Esophagus muscularis mucosa (tissue), 4 donors: ENCODE results near the gene KNTC1. TPM values are rescaled to one million over a fixed set of nuclear protein-coding genes. Genes with fewer than 3 reads are reported as not detected.

ENCODE experiments used
- DNase-seq: peaks from one replicate; pipeline ENCODE4 v3.0.0-alpha.2; 2017; ENCODE audit errors: extremely low spot score
- H3K27ac ChIP-seq, 4 donors: fragments of 200-600 bp; sonication (generic); replicated peaks in 1 of 4; 1 replicate in 3 of 4; 2 replicates in 1 of 4; pipeline ENCODE4 v1.5.1; 2016 to 2019; ENCODE audit warnings: mild to moderate bottlenecking in 1 of 4
- H3K27me3 ChIP-seq, 4 donors: fragments of 200-600 bp; sonication (generic); one replicate each; pipeline versions ENCODE4 v1.5.1 to v1.6.0; 2016 to 2019
- H3K36me3 ChIP-seq, 4 donors: fragments of 200-600 bp; sonication (generic); one replicate each; pipeline ENCODE4 v1.5.1; 2016 to 2019
- H3K4me1 ChIP-seq, 4 donors: fragments of 200-600 bp; sonication (generic); one replicate each; pipeline ENCODE4 v1.5.1; 2016 to 2019
- H3K4me3 ChIP-seq, 4 donors: fragments of 200-600 bp; sonication (generic); 1 replicate in 2 of 4; 2 replicates in 2 of 4; pipeline ENCODE4 v1.5.1; 2016 to 2019; ENCODE audit warnings: mild to moderate bottlenecking in 4 of 4, moderate library complexity in 1 of 4
- H3K9me3 ChIP-seq, 4 donors: fragments of 200-600 bp; sonication (generic); 1 replicate in 3 of 4; 2 replicates in 1 of 4; pipeline ENCODE4 v1.5.1; 2016 to 2019
- EP300 ChIP-seq: sonication (generic); formaldehyde crosslinking; IDR thresholded peaks from one replicate; pipeline ENCODE4 v1.6.1; 2017; ENCODE audit warnings: antibody characterized with exemption
- POLR2A ChIP-seq: fragments of 450-650 bp; IDR thresholded peaks from one replicate; pipeline ENCODE4 v1.6.1; 2017; ENCODE audit warnings: antibody characterized with exemption, moderate library complexity, mild to moderate bottlenecking, low read depth
- POLR2AphosphoS5 ChIP-seq, 2 donors: sonication (generic); formaldehyde crosslinking; IDR thresholded peaks; one replicate each; pipeline ENCODE4 v1.6.1; 2017; ENCODE audit warnings: antibody characterized with exemption in 2 of 2
- WGBS: methylation state at CpG from one replicate; pipeline ENCODE4 v1.1.5; 2018; 5-methylcytosine and 5-hydroxymethylcytosine counted together
- intact Hi-C: fragments of 100-400 bp; cut with DNase I; formaldehyde crosslinking; loops from one replicate; pipeline ENCODE4 v1.15.1; 2023
- total RNA-seq, 4 donors: library from RNA; depleted of rRNA; stranded (reverse); fragments of >200 nt; gene quantifications; one replicate each; pipeline versions ENCODE4 v1.1.0 to v1.2.1, GENCODE V29; 2016
- TF ChIP-seq, protein P1 (sequence below), 3 experiments: fragments of 200-600 bp in 2 of 3; fragments of 450-650 bp in 1 of 3; sonication (generic) in 2 of 3; IDR thresholded peaks; one replicate each; pipeline ENCODE4 v1.5.1; 2017 to 2019; ENCODE audit warnings: antibody characterized with exemption in 3 of 3, mild to moderate bottlenecking in 2 of 3, moderate library complexity in 1 of 3

KNTC1 gene
- total RNA-seq, 4 donors from 2014 or later: 4.3 to 11.2 (median 6.3) TPM

- WGBS: 92% methylated on average over 7 of the region's 7 CpGs
- TF ChIP-seq, protein P1, sequence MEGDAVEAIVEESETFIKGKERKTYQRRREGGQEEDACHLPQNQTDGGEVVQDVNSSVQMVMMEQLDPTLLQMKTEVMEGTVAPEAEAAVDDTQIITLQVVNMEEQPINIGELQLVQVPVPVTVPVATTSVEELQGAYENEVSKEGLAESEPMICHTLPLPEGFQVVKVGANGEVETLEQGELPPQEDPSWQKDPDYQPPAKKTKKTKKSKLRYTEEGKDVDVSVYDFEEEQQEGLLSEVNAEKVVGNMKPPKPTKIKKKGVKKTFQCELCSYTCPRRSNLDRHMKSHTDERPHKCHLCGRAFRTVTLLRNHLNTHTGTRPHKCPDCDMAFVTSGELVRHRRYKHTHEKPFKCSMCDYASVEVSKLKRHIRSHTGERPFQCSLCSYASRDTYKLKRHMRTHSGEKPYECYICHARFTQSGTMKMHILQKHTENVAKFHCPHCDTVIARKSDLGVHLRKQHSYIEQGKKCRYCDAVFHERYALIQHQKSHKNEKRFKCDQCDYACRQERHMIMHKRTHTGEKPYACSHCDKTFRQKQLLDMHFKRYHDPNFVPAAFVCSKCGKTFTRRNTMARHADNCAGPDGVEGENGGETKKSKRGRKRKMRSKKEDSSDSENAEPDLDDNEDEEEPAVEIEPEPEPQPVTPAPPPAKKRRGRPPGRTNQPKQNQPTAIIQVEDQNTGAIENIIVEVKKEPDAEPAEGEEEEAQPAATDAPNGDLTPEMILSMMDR (IDR thresholded peaks at IDR 0.05): no peak
- TF ChIP-seq POLR2AphosphoS5 (IDR thresholded peaks at IDR 0.05): no peak
- no peak for TF ChIP-seq EP300
- TF ChIP-seq POLR2A: no peak
Measured at GRCh38 chr12:122528582-122528981, 1.5 kb downstream of the KNTC1 start.

DNA sequence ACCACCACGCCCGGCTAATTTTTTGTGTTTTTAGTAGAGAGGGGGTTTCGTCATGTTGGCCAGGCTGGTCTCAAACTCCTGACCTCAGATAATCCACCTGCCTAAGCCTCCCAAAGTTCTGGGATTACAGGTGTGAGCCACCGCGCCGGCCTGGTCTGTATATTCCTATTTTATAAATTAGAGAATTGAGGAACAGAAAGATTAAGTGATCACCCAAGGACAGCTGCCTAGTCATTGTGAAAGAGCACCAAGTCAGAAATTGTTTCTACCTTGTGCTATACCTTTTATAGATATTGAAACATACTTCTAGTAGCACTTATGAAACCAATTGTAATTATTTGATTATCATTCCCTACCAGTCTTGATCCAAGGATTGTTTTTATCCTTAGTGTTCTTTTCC is 1.9 kb downstream of the KNTC1 start:
- 97% methylated on average over 6 of the region's 6 CpGs for WGBS

More at GRCh38 chr12:122528582-122528981, 1.5 kb downstream of the KNTC1 start:
- intact Hi-C loops: loop anchor here (10.0 kb wide), 1 partner anchor 226 kb away; the partner anchor contains the start of gene DENR
- Histone ChIP-seq H3K36me3 (peaks cover 0 to 8% (median 1%) of the 10 kb centered on the region in 4 donors), H3K27ac (no peak overlapping the region), H3K4me1 (peaks cover 25 to 30% (median 29%) of the 10 kb centered on the region in 4 donors), H3K27me3 (no peaks in the 10 kb centered on the region), H3K4me3 (no peak overlapping the region), H3K9me3 (no peaks in the 10 kb centered on the region)
- no peak for DNase-seq

DNA sequence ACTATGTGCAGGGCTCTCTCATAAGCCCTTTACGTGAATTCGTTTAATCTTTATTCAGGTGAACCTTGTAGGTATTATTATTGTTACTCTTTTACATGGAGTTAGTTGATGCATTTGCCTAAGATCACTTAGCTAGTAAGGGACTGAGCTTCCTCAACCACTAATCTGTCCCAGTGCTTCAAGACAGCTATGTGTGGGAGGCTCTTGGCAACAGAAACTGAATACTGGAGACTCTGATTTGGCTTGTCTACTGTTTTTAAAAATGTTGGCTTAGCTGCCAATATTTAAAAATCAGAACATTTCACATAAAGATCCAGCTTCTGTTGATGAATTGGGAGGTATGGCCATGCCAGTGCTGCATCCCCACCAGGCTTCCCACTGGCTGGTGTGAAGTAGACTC is 6.8 kb downstream of the KNTC1 start:
- no peaks in the 10 kb centered on the region for H3K27me3 ChIP-seq
- no peaks in the 10 kb centered on the region for H3K4me1 ChIP-seq
- TF ChIP-seq, protein P1 (IDR thresholded peaks at IDR 0.05): no peak
- no peak for TF ChIP-seq POLR2AphosphoS5 (IDR thresholded peaks at IDR 0.05)
- TF ChIP-seq EP300: no peak
- no peak for TF ChIP-seq POLR2A
- H3K4me3 ChIP-seq: no peak overlapping the region
- H3K27ac ChIP-seq: no peak overlapping the region
- intact Hi-C loops: no loop called here
- H3K9me3 ChIP-seq: no peaks in the 10 kb centered on the region
- WGBS: 87% methylated on average over 2 of the region's 2 CpGs
- DNase-seq: no peak
- peaks cover 0 to 19% (median 0%) of the 10 kb centered on the region in 4 donors for H3K36me3 ChIP-seq

More for the DNA sequence above, 1.9 kb downstream of the KNTC1 start:
- Histone ChIP-seq H3K9me3 (no peaks in the 10 kb centered on the region), H3K4me1 (peaks cover 22 to 26% (median 24%) of the 10 kb centered on the region in 4 donors), H3K27me3 (no peaks in the 10 kb centered on the region), H3K27ac (no peak overlapping the region), H3K4me3 (no peak overlapping the region), H3K36me3 (peaks cover 0 to 8% (median 1%) of the 10 kb centered on the region in 4 donors)
- TF ChIP-seq, protein P1 (IDR thresholded peaks at IDR 0.05): no peak
- TF ChIP-seq POLR2AphosphoS5 (IDR thresholded peaks at IDR 0.05) (no peak), POLR2A (no peak), EP300 (no peak)
- intact Hi-C loops: loop anchor here (10.0 kb wide), 1 partner anchor 226 kb away; the partner anchor contains the start of gene DENR
- DNase-seq: no peak

- no peak for DNase-seq
- Histone ChIP-seq H3K27me3 (no peaks in the 10 kb centered on the region), H3K9me3 (no peaks in the 10 kb centered on the region), H3K27ac (no peak overlapping the region), H3K4me1 (no peaks in the 10 kb centered on the region), H3K4me3 (no peak overlapping the region), H3K36me3 (peaks cover 0 to 28% (median 3%) of the 10 kb centered on the region in 4 donors)
- 91% methylated on average over 4 of the region's 4 CpGs for WGBS
- TF ChIP-seq POLR2AphosphoS5 (IDR thresholded peaks at IDR 0.05): no peak
- no peak for TF ChIP-seq EP300
- TF ChIP-seq POLR2A: no peak
- TF ChIP-seq, protein P1 (IDR thresholded peaks at IDR 0.05): no peak
- intact Hi-C loops: no loop called here
Measured at GRCh38 chr12:122537021-122537420, 10.0 kb downstream of the KNTC1 start.

DNA sequence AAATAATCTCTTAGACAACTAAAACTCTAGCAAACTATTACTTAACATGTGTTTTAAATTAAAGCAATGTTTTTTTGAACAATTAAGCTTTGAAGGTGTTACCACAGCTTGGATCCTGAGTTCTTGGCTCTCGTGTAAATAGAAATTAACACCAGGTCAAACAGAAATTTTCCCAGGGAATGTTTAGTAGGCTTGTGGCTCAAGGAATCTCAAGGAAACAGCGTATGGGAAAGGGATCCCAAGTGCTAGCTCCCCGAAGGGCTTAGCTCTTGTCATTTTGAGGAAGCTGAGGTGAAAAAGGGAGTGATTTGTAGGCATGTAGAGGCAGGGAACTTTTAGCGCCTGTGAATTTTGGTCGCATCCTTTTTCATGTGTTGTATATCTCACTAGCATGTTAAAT is 11.4 kb downstream of the KNTC1 start:
- H3K9me3 ChIP-seq: no peaks in the 10 kb centered on the region
- TF ChIP-seq POLR2A (no peak), EP300 (no peak), POLR2AphosphoS5 (IDR thresholded peaks at IDR 0.05) (no peak)
- TF ChIP-seq, protein P1 (IDR thresholded peaks at IDR 0.05): no peak
- no peak for DNase-seq
- H3K36me3 ChIP-seq: peaks cover 0 to 39% (median 6%) of the 10 kb centered on the region in 4 donors
- H3K4me3 ChIP-seq: no peak overlapping the region
- 92% methylated on average over 5 of the region's 5 CpGs for WGBS
- no peaks in the 10 kb centered on the region for H3K4me1 ChIP-seq
- H3K27me3 ChIP-seq: no peaks in the 10 kb centered on the region
- no peak overlapping the region for H3K27ac ChIP-seq
- intact Hi-C loops: no loop called here
